ENCODE data around the gene PCNX1.
"Not testable (repeated sequence)": the region's sequence is repeated elsewhere in the genome, so short reads cannot be mapped to it uniquely, and the experiment has no call there.

- not testable (repeated sequence) for TF ChIP-seq NR1H2 (CRISPR knock-in tag; IDR thresholded peaks at IDR 0.05); MLX (CRISPR knock-in tag; conservative IDR thresholded peaks at IDR 0.05); CTCF (IDR thresholded peaks at IDR 0.05 in 2 of 3, conservative IDR thresholded peaks at IDR 0.05 in 1 of 3; ENCODE audit: insufficient read depth in 2 of 3, low read depth in 1 of 3, low read length in 3 of 3); IRF9 (tag; IDR thresholded peaks at IDR 0.05); GATA2 (CRISPR knock-in tag; IDR thresholded peaks at IDR 0.05); HCFC1 (IDR thresholded peaks at IDR 0.05; ENCODE audit: low read depth, low read length); CHD2 (IDR thresholded peaks at IDR 0.05; ENCODE audit: low read depth, low read length); TFAM (CRISPR knock-in tag; conservative IDR thresholded peaks at IDR 0.05); ZNF655 (CRISPR knock-in tag; IDR thresholded peaks at IDR 0.05); POLR2AphosphoS2 (IDR thresholded peaks at IDR 0.05; ENCODE audit: low read length); ZBTB7A (IDR thresholded peaks at IDR 0.05; ENCODE audit: borderline replicate concordance, control insufficient read depth, low read depth, low read length); MTF1 (CRISPR knock-in tag; IDR thresholded peaks at IDR 0.05; ENCODE audit: borderline replicate concordance)
Measured at GRCh38 chr14:70880888-70881287, 26.4 kb upstream of the PCNX1 start.
